T-helper 2 cell (primary cell): ENCODE results near the gene SIRPB2.
A peak's percentile ranks its signal among the peaks of the same experiment; 100 is the strongest.

ENCODE experiments used
- DNase-seq, 5 experiments: peaks; one replicate each; pipeline versions ENCODE4 v3.0.0 to v3.0.0-alpha.2; 2012 to 2022
- total RNA-seq, 2 donors: gene quantifications; one replicate each; lab custom pipeline; 2026; lab: John Stamatoyannopoulos, UW

The SIRPB2 gene
- total RNA-seq = 0 reads per million in 2 donors

DNA sequence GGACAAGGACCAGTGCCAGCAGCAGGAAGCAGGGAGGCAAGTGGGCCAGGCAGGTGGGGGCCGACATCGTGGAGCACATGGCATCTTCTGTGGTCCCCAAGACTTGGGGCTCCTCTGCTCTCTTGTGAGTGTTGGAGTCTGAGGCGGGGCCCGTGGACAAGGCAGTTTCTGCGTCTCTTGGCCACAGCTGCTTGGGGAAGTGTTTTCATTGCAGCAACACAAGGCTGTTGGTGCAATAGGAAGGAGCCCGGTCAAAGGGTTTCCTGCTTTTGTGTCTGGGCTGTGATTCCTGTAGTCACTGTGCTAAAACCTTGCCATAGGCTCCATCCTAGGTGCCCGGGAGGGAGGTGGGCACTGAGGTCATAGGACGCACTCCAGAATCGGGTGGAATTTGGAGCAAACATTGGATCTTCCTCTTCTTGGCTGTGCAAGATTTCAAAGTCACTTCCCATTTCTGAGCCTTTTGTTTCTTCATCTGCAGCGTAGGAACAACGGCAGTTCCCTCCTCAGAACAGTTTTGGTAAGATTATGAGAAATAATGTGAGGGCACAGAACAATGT lies at the start of gene SIRPB2:
TSS of gene SIRPB2 (minus strand) at position 140 of the 560 bp plus-strand sequence. CDS start at position 79, 61 bp downstream.
- DNase-seq = no peak

DNA sequence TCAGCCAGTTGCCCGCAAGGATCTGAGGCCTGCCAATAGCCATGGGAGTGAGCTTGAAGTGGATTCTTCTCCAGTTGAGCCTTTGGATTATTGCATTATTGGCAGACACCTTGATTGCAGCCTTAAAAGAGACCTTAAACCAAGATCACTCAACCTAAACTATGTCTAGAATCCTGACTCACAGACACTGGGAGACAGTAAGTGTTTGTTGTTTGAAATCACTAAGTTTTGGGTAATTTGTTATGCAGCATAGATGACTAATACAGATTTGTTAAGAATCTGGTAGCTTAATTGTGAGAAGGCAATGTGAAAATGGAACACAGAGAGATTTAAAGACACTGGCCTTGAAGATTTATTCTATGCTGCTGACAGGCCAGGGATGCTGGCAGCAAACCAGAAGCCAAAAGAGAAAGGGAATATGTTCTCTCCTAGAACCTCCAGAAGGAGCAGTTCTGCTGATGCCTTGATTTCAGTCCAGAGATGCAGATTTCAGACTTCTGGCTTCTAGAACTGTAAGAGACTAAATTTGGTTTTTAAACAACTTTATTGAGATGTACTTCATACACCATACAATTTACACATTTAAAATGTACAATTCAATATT lies 48.7 kb upstream of the SIRPB2 start:
- DNase-seq = no peak

DNA sequence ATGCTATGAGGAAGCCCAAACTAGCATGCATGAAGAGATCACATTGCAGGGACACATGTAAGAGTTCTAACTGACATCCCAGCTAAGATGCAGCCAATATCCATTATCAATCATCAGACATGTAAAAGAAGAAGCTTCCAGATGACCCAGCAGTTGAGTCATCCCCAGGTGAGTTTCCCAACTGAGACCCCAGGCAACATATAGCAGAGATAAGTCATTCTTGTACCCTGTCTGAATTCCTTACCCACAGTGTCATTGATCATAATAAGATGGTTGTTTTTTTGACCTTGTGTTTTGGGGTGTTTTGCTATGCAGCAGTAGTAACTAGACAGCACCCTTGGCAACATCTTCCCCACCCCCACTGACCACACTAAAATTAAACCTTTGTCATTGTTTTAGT lies 47.4 kb upstream of the SIRPB2 start:
- no peak for DNase-seq

DNA sequence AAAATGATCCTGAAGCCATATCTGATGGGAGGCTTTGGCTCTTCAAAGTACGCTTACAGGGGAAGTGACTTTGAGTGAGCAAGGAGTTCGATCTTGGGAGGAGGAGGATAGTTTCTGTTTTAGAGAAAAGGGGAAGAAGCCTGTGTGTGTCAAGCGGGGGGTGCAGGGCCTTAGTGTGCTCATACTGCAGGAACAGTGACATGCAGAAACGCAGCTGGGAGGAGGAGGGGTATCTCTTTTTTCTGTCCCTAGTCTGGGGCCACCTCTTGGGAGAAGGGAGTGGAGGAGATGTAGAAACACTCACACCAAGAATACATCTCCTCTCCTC lies 46.5 kb upstream of the SIRPB2 start:
- DNase-seq = no peak

DNA sequence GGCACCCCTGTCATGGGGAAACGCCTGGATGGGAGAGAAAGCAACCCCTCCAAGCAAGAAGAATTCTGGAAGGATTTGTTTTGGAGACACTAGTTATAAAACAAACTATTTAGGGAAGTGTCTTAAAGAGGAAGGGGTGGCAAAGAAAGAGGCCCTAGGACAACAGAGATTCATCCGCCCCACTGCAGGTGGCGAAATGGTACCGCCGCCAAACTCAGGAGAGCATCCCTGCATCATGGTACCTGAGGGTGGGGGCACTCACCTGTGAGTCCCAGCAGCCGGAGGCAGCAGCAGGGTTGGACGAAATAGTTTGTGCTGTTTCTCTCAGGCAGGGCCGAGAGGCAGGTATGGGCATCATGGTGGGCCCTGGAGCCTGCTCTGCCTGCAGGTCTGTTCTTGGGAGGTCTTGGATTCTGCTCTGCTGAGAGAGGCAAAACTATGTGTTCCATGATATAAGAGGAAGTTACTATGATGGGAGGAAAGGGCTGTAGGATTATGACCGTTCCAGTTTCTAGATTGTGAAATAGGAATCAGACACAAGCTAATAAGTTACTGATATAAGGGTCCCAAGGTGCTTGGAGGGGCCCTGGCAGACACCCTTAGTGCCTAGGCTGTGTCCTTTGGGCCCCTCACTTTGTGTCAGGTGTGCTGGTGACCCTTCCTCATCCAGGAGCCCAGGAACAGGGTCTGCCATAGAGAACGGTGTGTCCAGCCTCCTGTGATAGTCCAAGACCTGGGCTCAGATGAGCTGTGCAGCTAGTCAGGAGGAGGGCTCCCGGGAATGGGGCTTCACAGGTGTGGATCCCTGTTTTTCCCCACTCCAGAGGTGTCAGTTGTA lies 45.9 kb upstream of the SIRPB2 start:
- no peak for DNase-seq

DNA sequence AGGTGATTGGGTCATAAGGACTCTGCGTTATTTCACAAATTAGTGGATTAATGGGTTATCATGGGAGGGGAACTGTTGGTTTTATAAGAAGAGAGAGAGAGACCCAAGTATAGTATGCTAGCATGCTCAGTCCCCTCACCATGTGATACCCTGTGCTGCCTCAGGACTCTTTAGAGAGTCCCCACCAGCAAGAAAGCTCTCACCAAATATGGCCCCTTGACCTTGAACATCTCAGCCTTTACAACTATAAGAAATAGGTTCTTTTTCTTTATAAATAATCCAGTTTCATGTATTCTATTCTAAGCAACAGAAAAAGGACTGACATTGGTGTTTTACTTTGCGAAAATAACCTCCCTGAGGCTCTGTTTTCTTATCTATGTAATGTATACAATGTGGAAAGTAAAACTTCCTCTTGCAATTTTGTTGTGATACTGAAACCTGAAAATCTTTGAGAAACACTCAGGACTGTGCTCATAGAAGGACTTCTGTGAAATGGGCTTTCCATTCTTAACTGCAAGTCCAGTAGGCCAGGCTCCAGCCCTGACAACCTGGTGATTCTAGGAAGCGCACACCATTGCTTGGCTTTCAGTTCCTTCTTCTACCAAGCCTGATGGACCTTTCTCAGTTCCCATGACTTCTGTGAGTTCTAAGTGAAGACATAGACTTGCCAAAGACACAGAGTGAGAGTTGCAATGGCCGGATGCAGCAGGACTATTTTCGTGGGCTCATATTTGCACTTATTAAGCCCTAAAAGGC lies 44.4 kb upstream of the SIRPB2 start:
- no peak for DNase-seq

DNA sequence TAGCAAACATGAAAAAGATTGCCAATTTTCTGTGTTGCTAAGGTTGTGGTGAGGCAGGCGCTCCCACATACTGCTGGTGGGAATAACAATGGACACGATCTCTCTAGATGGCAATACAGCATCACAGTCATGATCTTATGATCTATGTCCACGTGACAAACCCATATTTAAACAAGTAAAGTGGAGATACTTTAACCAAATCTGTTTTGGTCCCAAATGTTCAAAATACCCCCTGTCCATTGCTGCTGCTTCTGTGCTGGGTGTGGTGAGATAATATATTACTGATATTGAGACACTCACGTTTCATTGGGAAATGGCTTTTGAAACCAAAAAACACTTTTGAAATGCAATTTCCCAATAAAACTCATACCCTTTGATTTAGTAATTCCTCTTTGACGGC lies 43.3 kb upstream of the SIRPB2 start:
- DNase-seq = no peak

DNA sequence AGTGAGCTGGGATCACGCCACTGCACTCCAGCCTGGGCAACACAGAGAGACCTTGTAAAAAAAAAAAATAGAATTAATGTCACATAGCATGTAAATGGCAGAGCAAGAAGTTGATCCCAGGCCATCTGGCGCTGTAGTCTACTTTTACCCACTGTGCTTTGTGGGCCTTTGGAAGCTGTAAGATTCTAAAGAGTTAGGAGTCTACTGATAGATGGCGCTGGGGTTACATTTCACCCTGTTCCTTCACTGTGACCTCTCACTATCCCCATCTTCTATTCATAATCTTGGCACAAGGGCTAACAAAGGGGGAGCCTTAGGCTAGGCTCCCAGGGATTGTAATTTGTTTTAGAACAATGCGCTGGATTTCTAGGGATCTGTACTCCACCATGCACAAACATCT lies 41.8 kb upstream of the SIRPB2 start:
- peak in 1 of 5 experiments; percentile 45 for DNase-seq

DNA sequence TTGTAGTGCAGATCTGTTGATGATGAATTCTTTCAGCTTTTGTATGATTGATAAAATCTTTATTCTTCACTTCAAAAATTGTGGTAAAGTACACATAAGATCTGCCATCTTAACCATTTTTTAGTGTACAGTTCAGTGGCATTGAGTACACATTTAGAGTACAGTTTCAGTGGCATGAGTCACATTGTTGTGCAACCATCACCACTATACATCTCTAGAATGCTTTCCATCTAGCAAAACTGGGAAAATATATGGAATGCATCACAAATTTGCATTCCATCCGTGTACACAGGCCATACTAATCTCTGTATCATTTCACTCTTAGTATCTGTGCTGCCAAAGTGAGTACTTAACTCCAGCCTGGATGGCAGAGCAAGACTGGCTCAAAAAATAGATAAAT lies 37.6 kb upstream of the SIRPB2 start:
- DNase-seq = no peak

DNA sequence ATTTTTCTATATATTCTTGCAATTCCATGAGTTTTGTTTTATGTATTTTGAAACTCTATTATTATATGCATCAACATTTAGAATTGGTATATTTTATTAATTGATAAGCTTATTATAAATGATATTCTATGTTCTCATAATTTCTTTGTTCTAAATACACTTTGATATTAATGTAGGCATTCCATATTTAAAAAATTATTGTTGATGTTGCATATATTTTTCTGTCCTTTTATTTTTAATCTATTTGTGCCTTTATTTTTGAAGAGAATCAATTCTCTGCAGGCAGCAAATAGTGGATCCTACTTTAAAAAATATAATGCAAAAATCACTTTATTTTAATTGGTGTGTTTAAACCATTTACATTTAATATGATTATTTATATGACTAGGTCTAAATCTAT lies 36.7 kb upstream of the SIRPB2 start:
- DNase-seq = no peak

DNA sequence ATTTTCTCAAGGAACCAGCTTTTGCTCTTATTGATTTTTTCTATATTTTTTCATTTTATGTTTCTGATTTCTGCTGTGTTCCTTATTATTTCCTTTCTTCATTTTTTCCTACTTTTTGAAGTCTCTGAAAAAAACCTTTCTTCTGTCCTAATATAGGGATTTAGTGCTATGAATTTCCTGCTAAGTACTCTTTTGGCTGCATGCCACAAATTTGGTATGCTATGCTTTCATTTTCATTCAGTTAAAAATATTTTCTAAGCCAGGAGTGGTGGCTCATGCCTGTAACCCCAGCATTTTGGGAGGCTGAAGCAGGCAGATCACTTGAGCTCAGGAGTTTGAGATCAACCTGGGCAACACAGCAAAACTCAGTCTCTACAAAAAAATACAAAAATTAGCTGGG lies 35.7 kb upstream of the SIRPB2 start:
- DNase-seq = no peak

DNA sequence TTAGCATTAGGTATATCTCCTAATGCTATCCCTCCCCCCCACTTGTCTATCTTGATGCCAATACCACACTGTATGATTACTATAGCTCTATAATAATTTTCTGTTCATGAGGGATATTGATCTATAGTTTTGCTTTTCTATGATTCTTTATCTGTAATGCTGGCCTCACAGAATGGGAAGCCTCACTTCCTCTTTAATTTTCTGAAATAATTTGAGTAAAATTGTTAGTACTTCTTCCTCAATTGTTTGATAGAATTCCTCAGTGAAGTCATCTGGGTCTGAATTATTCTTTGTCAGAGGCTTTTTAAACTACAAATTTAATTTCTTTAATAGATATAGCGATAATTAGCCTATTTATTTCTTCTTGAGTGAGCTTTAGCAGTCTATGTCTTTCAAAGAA lies 35.1 kb upstream of the SIRPB2 start:
- DNase-seq = no peak

DNA sequence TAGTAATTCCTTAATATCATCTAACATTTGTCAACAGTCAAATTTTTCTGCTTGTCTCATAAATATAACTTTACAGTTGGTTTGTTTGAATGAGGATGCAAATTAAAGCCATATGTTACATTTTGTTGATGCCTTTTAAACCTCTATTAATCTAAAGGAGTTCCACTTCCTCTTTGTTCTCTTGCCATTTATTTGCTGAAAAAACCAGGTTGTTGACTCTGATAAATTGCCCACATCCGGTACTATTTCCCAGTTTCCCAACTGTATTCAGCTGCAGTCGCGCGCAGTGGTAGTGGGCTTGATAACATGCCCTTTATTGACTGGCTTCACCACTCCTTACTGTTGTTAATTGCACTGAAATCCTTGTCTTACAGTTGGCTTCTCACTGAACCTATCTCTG lies 32.8 kb upstream of the SIRPB2 start:
- DNase-seq = no peak

DNA sequence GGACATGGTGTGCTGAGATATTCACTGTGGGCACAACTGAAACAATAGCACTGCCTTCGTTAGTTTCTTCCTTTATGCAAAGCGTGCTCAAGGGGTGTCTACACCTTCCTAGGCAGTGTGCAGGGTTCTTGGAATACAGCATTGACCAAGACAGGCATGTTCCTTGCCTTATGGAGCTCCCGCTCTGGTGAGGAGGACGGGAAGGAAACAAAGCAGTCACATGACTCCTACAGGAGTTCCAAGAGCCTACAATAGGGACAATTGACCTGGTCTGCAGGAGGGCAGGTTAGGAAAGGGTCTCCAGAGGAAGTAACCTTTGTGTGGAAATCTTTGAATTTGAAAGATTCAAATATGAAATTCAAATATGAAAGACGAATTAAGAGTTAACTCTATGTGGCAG lies 25.8 kb upstream of the SIRPB2 start:
- no peak for DNase-seq

DNA sequence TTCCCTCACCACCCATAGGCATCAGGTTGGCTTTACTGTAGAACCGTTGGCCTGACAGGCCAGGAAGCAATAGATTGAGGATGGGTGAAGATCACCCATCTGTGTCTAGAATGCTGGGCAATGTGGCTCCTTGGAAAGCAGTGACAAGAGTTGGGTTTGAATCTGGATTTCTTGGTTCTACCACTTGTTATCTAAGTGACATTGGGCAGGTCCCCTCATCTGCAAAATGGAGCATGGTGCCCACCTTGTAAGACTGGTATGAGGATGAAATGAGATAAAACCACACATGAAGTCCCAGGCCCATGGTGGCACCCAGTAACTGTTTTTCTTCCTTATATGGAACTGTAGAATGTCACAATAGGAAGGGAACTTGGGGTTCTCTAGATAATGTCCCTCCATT lies 22.6 kb upstream of the SIRPB2 start:
- DNase-seq = no peak

DNA sequence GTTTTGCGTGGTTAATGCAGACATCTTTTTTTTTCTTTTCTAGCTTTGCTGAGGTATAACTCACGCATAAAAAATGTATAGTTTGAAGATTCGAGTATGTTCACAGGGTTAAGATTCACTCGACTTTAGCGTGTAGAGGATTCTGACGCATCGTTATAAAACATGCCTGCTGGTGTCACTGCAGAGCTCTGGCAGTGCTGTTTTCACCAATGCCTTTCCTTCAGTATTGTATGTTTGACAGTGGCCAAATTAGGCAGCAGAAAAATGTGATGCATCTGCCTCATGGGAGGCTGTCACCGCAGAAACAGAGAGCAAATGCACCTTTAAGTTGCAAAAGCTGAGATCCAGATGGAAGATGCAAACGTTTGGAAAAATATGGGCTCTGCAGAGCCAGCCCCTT lies 18.0 kb upstream of the SIRPB2 start:
- DNase-seq = peak in 1 of 5 experiments; percentile 39

DNA sequence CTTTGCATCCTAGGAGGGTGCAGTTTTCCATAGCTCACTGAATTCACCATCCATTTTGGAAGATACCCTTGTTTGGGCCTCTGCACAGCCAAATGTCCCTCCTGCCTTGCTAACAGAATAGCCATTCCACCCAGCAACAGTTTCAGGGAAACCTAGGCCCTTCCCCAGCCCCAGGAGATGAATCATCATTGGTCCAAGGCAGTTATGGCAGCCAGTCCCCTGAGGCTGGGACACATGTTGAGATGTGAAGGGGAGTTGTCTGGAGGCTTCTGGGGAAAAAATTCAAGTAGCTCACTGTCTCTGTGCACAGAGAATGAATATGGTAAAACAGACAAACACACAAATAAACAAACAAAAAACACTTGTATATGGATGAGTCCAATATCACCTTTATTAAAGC lies 17.4 kb upstream of the SIRPB2 start:
- no peak for DNase-seq

DNA sequence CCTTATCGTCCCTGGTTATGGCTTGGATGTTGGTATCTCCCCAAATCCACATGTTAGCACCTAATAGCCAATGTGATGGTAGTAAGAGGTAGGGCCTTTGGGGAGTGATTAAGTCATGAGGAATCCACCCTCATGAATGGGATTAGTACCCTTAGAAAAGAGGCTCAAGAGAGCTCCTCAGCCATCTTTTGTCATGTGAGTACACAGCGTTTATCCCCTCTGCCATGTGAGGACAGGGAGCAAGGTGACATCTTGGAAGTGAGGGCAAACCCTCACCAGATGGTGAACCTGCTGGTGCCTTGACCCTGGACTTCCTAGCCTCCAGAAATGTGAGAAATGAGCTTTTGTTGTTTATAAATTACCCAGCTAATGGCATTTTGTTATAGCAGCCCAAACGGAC lies 16.1 kb upstream of the SIRPB2 start:
- no peak for DNase-seq

DNA sequence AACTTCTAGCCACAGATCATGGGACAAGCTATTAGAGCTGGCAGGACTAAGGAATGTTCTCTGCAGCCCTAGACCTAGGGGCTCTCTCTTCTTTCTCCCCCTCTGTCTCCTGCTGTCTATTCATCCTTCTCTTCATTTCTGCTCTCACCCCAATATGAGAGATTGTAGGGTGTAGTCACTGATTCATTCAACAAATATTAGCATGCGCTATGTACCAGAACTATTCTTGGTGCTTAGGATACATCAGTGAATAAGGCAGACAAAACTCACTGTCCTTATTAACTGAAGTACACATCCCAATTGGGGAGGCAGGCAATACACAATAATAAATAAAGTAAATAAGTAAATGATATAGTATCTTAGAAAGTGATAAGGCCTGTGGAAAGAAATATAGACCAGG lies 14.7 kb upstream of the SIRPB2 start:
- DNase-seq = no peak

DNA sequence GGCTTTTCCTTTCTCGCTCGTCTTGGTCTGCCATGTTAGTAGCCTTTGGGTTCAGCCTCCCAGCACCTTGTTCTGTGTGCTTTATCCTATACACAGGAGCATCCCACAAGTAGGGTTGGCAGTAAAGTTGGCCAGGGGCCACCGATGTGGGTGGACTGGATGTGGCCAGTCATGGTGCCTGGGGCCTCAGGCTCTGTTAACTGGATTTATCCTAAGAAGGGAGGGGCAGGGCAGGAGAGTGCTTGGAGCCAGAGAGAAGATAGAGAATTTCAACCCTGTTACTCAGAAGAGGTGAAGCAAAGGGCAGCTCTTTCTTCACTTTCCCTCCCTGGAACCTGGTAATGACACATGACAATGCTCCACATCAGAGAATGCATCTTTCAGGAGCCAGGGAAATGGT lies 14.1 kb upstream of the SIRPB2 start:
- DNase-seq = no peak

DNA sequence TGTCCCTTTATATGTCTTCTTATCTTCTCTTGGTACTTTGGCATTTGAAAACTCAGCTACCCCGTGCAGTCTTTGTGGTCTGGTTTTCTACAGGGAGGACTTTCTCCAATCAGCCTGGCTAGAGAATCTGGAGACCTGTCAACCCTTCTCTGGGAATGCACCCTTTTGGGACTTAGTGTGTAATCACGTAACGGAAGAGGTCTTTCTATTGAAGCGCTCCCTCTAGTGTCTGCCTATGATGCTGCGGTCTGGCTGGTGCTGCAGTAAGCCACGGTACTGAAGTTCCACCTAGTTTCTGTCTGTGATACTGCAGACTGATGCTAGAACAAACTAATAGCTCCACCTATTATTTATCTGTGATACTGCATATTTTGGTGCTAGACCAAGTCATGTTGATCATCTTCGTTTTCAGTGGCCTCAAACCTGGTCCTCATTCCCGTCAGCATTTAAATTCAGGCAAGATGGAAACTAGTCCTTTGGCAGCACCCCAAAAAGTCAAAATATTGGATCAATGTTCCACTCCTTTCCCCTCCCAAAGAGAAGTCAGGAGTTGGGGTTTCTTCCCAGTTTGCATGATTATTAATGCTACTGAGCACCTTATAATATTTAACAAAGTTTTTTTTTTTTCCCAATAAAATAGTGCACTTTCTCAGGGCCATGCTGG lies 12.5 kb upstream of the SIRPB2 start:
- DNase-seq = peak; percentile 25 to 81 (median 56)

DNA sequence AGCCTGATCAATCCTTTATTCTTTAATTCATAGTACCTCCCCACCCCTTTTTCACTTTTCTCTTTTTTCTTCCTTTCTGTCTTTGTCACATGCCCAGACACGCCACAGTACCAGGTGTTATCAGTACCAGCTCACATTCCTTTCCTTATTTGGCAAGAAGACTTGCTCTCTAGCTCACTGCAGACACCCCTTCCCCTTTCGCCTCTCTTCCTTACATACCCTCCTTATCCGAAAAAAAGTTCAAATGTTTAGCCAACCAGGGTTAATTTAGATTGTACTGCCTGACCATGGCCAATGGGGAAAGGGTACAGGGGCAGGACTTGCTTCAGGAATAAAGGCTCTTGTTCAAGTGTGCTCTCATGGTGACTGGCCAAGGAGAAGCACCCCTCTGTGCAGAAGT lies 9.3 kb upstream of the SIRPB2 start:
- no peak for DNase-seq
